Mucosa of descending colon (tissue), 3 donors: ENCODE measurements around the gene SYNM. TPM values are rescaled to one million over a fixed set of nuclear protein-coding genes. Genes with fewer than 3 reads are reported as not detected.

Experiments
- ATAC-seq: fragments of 200-7000 bp; cut with Tn5 transposase; one replicate; pipeline ENCODE4 v1.9.1; 2020; ENCODE audit warnings: mild to moderate bottlenecking, moderate library complexity
- DNase-seq, 3 donors: peaks; one replicate each; pipeline ENCODE4 v3.0.0-alpha.2; 2020
- H3K36me3 ChIP-seq: fragments of 200-600 bp; one replicate; pipeline ENCODE4 v1.8.0; 2021; ENCODE audit warnings: low read depth, mild to moderate bottlenecking
- H3K4me1 ChIP-seq: fragments of 200-600 bp; one replicate; pipeline ENCODE4 v1.8.0; 2021; ENCODE audit warnings: low read depth, mild to moderate bottlenecking
- H3K4me3 ChIP-seq: fragments of 200-600 bp; one replicate; pipeline ENCODE4 v1.8.0; 2021; ENCODE audit warnings: mild to moderate bottlenecking
- H3K9me3 ChIP-seq: fragments of 200-600 bp; one replicate; pipeline ENCODE4 v1.8.0; 2021; ENCODE audit warnings: mild to moderate bottlenecking
- CTCF ChIP-seq: fragments of 200-600 bp; IDR thresholded peaks from one replicate; pipeline ENCODE4 v1.8.0; 2022; ENCODE audit warnings: antibody characterized with exemption, mild to moderate bottlenecking
- intact Hi-C, 2 donors: fragments of 100-400 bp; cut with DNase I in 1 of 2; cut with micrococcal nuclease in 1 of 2; formaldehyde crosslinking; loops; one replicate each; pipeline versions ENCODE4 v1.11.0 to v1.11.1; 2022; cut with DNase I, micrococcal nuclease
- total RNA-seq, 3 donors: library from RNA; stranded (reverse); fragmentation: NEBNext Ultra II Directional in 2 of 3; extraction: Animal tissue kit (Norgen Biotek cat#: 25700) in 2 of 3; gene quantifications; one replicate each; pipeline versions ENCODE4 v1.2.1 to v1.2.4, GENCODE V29; 2021 to 2023
- donor health status: DM: no; HTN: no; CAD: no; lungs with moderate emphysema.
- donor health status: DM: no; HTN: no; CAD: no.
- donor health status: DM: no; HTN: yes; CAD: no.

The SYNM gene
- total RNA-seq, 3 donors from 2014 or later, result 10.9 to 777 (median 37.0) TPM

GRCh38 chr15:99125061-99125891 lies 20.4 kb downstream of the SYNM start:
- Histone ChIP-seq H3K36me3 (no peaks in the 10 kb centered on the region), H3K9me3 (no peaks in the 10 kb centered on the region), H3K4me1 (peaks cover 14% of the 10 kb centered on the region), H3K4me3 (no peak overlapping the region)
- intact Hi-C loops, result no loop called here
- ATAC-seq (no peak), DNase-seq (no peak)
- TF ChIP-seq CTCF, result no peak

GRCh38 chr15:99126131-99126588 lies 21.3 kb downstream of the SYNM start:
- H3K4me1 ChIP-seq, result peaks cover 14% of the 10 kb centered on the region
- ATAC-seq (no peak), DNase-seq (no peak)
- no peaks in the 10 kb centered on the region for H3K36me3 ChIP-seq
- no peak overlapping the region for H3K4me3 ChIP-seq
- intact Hi-C loops, result no loop called here
- no peaks in the 10 kb centered on the region for H3K9me3 ChIP-seq
- TF ChIP-seq CTCF, result no peak

GRCh38 chr15:99126930-99127329 lies 22.1 kb downstream of the SYNM start:
- peaks cover 13% of the 10 kb centered on the region for H3K4me1 ChIP-seq
- no peak for TF ChIP-seq CTCF
- intact Hi-C loops, result no loop called here
- DNase-seq (no peak), ATAC-seq (no peak)
- no peaks in the 10 kb centered on the region for H3K36me3 ChIP-seq
- no peak overlapping the region for H3K4me3 ChIP-seq
- no peaks in the 10 kb centered on the region for H3K9me3 ChIP-seq

GRCh38 chr15:99127773-99128172 lies 22.9 kb downstream of the SYNM start:
- no peak for DNase-seq
- Histone ChIP-seq H3K9me3 (no peaks in the 10 kb centered on the region), H3K4me3 (no peak overlapping the region), H3K4me1 (peaks cover 11% of the 10 kb centered on the region), H3K36me3 (no peaks in the 10 kb centered on the region)
- no peak for TF ChIP-seq CTCF
- no peak for ATAC-seq
- intact Hi-C loops, result no loop called here

DNA sequence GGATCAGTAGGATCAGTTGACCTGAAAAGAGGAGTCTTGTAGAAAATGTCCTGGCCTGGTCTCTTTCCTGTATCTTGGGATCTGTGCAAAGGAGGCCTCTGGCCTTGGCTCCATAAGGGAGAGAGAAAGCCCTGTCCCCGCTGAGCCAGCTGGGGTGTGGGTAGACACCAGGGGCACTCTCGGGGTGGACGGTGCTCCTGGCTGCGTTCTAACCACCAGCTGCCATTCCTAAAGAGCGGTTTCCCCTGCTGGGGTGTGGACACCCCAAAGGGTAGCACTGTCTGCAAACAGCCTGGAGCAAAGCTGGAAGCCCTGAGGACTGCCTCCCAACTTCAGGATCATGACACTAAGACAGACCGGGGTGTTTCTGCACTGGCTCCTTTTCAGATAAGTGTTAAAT lies 23.5 kb downstream of the SYNM start:
- intact Hi-C loops, result no loop called here
- ATAC-seq, result no peak
- TF ChIP-seq CTCF, result no peak
- H3K4me1 ChIP-seq, result peaks cover 9% of the 10 kb centered on the region
- H3K4me3 ChIP-seq, result no peak overlapping the region
- H3K9me3 ChIP-seq, result no peaks in the 10 kb centered on the region
- no peak for DNase-seq
- H3K36me3 ChIP-seq, result no peaks in the 10 kb centered on the region
